Hepatocyte (in vitro differentiated cells): ENCODE data around the gene PIAS1. TPM values are rescaled to one million over a fixed set of nuclear protein-coding genes. Genes with fewer than 3 reads are reported as not detected.

Experiments
- DNase-seq: peaks from one replicate; pipeline ENCODE4 v3.0.0-alpha.2; 2016; ENCODE audit warnings: low spot score
- H2AFZ ChIP-seq: fragments of 200-600 bp; sonication (generic); 2 replicates; pipeline ENCODE4 v1.6.0; 2016; ENCODE audit warnings: antibody characterized with exemption, mild to moderate bottlenecking
- H3K27ac ChIP-seq: fragments of 200-600 bp; sonication (generic); 2 replicates; pipeline ENCODE4 v1.5.1; 2016; ENCODE audit warnings: mild to moderate bottlenecking
- H3K27me3 ChIP-seq: fragments of 200-600 bp; sonication (generic); 2 replicates; pipeline ENCODE4 v1.6.1; 2016
- H3K36me3 ChIP-seq: fragments of 200-600 bp; sonication (generic); replicated peaks from 2 replicates; pipeline ENCODE4 v1.5.1; 2016; ENCODE audit warnings: low read depth; ENCODE audit not compliant: insufficient read depth
- H3K4me1 ChIP-seq: fragments of 200-600 bp; sonication (generic); 2 replicates; pipeline ENCODE4 v1.5.1; 2016; ENCODE audit warnings: mild to moderate bottlenecking, moderate library complexity; ENCODE audit not compliant: insufficient read depth
- H3K4me2 ChIP-seq: fragments of 200-600 bp; sonication (generic); 2 replicates; pipeline ENCODE4 v1.6.0; 2016
- H3K4me3 ChIP-seq: fragments of 200-600 bp; sonication (generic); 2 replicates; pipeline ENCODE4 v1.5.1; 2016; ENCODE audit warnings: mild to moderate bottlenecking
- H3K79me2 ChIP-seq: fragments of 200-600 bp; sonication (generic); 2 replicates; pipeline ENCODE4 v1.6.0; 2017; ENCODE audit warnings: mild to moderate bottlenecking
- H3K9me2 ChIP-seq: fragments of 200-600 bp; sonication (generic); replicated peaks from 2 replicates; pipeline ENCODE4 v1.6.0; 2017; ENCODE audit warnings: mild to moderate bottlenecking; ENCODE audit not compliant: insufficient read depth
- H3K9me3 ChIP-seq: fragments of 200-600 bp; sonication (generic); 2 replicates; pipeline ENCODE4 v1.5.1; 2016; ENCODE audit warnings: low read depth, mild to moderate bottlenecking
- H4K20me1 ChIP-seq: fragments of 200-600 bp; sonication (generic); 2 replicates; pipeline ENCODE4 v1.6.0; 2016; ENCODE audit warnings: mild to moderate bottlenecking; ENCODE audit not compliant: insufficient read depth, poor library complexity, severe bottlenecking
- CTCF ChIP-seq: fragments of 200-600 bp; sonication (generic); IDR thresholded peaks from 2 replicates; pipeline ENCODE4 v1.5.1; 2016; ENCODE audit warnings: antibody characterized with exemption, mild to moderate bottlenecking; ENCODE audit not compliant: poor library complexity
- EZH2 ChIP-seq: fragments of 200-600 bp; sonication (generic); IDR thresholded peaks from 2 replicates; pipeline ENCODE4 v1.6.1; 2016; ENCODE audit warnings: antibody characterized with exemption, mild to moderate bottlenecking, borderline replicate concordance
- EZH2phosphoT487 ChIP-seq: fragments of 200-600 bp; sonication (generic); IDR thresholded peaks from one replicate; pipeline ENCODE4 v1.6.1; 2018; ENCODE audit warnings: antibody characterized with exemption, mild to moderate bottlenecking, low read depth, moderate library complexity; ENCODE audit not compliant: unreplicated experiment, severe bottlenecking
- WGBS: methylation state at CpG from one replicate; pipeline ENCODE4 v1.1.6; 2016; ENCODE audit warnings: low lambda C conversion rate; ENCODE audit errors: missing lambda C conversion rate; 5-methylcytosine and 5-hydroxymethylcytosine counted together
- polyA plus RNA-seq: library from polyadenylated mRNA; unstranded; fragments of >200 nt; fragmentation: Nextera tagmentation; extraction: Ambion mirVana; gene quantifications from 2 replicates; pipeline ENCODE4 v1.2.1, GENCODE V29; 2016
- total RNA-seq: library from RNA; depleted of rRNA; stranded (reverse); fragments of >200 nt; gene quantifications from 2 replicates; pipeline ENCODE4 v1.2.3, GENCODE V29; 2014

PIAS1 gene
- total and polyA plus RNA-seq, 2 experiments from 2014 or later, result 22.6 to 45.4 TPM

DNA sequence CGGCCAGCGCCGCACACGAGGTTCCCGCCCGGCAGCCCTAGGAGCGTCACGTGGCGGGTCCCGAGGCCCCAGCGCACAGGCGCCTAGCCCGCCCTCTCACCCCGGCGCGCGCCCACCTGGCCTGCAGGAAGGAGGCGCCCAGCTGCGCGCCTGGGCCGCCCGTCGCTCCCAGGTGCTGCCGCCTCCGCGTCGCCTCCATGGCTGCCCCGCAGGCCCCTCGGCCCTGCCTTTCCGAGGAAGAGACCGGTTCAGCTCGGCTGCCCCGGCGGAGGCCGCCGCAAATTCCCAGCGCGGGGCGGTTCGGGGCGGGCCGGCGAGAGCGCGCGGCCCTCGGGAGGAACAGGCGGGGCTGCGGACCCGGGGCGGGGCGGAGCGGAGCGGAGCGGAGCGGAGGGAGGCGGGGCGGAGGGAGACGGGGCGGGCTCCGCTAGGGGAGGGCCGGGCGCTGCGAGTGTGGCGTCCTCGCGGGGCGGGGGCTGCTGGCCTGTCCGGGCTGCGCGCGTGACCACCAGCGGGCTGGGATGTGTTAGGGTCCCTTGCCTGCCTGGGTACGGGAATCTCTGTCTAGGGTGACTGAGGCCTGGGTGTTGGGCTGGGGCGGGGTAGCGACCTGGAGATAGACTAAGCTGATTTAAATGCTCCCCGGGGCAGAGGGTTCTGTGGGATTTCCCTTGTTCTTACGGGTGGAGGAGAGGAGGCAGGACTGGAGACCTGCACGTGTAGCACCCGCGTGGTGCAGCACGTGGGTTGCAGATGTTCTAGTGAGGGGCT is 175.5 kb downstream of the PIAS1 start, which contains the start of gene CLN6:
Gene CLN6, minus strand, starts transcription at position 343 of the 771 bp plus-strand sequence. Its CDS starts 144 bp downstream, at position 199.
- H3K4me3 ChIP-seq, result peak within 1 kb of the TSS; percentile 97

DNA sequence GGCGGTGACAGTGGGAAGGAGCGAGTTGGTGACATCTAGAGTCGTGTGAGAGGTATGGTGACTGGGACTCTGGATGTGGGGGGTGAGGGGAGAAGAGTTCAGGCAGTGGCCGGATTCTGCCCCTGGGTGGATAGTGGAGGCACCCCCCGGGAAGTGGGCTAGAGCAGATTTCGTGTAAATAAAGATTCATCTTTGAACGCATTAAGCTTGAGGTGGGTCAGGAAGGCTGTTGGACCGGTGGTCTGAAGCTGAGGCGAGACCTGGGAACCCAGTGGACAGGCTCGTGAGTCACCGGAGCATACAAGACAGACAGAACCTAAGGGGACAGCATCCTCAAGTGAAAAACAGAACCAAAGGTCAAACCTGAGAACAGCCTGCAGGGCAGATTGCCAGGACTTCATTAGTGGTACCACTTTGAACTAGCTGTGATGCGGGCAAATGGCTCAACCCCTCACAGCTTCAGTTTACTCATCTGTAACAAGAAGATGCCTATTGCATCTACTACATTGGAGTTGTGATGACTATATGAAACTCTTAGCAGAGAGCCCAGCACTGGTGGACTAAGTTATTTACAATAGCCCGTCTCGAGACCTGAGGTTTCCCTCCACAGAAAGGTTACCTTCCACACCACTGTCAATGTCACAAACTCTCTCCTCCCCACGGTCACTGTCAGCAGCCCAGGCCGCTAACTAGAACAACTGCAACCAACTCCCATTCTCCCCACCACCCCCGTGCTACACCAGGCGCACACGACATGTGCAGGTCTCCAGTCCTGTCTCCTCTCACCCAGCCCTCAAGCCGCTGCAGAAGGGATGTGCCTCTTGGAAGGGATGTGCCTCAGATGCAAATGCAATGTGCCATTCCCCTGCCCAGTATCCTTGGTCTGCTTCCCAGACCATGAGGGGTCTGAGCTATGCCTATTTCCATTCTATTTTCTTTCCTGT is 176.3 kb downstream of the PIAS1 start:
- H2AFZ ChIP-seq, result peak overlapping the region; percentile 46
- peaks cover 50% of the 10 kb centered on the region for H3K4me1 ChIP-seq
- TF ChIP-seq CTCF, result no peak
- no peak for TF ChIP-seq EZH2phosphoT487
- TF ChIP-seq EZH2, result no peak
- peak overlapping the region; percentile 97 for H3K27ac ChIP-seq
- peaks cover 12% of the 10 kb centered on the region for H4K20me1 ChIP-seq
- DNase-seq, result no peak
- no peaks in the 10 kb centered on the region for H3K27me3 ChIP-seq
- H3K36me3 ChIP-seq, result no peaks in the 10 kb centered on the region
- peaks cover 38% of the 10 kb centered on the region for H3K79me2 ChIP-seq
- H3K4me3 ChIP-seq, result peak overlapping the region; percentile 17
- H3K9me3 ChIP-seq, result no peaks in the 10 kb centered on the region
- peak overlapping the region; percentile 81 for H3K4me2 ChIP-seq
- H3K9me2 ChIP-seq, result no peaks in the 10 kb centered on the region
- WGBS, result 66% methylated on average over 20 of the region's 20 CpGs

More for the DNA sequence above, 175.5 kb downstream of the PIAS1 start, which contains the start of gene CLN6:
- Histone ChIP-seq H3K27me3 (no peaks in the 10 kb centered on the region), H3K27ac (peak within 1 kb of the TSS; percentile 97), H3K79me2 (peaks cover 46% of the 10 kb centered on the region), H4K20me1 (peaks cover 12% of the 10 kb centered on the region), H2AFZ (peak within 1 kb of the TSS; percentile 85), H3K4me1 (peaks cover 50% of the 10 kb centered on the region), H3K9me3 (no peaks in the 10 kb centered on the region), H3K9me2 (no peaks in the 10 kb centered on the region), H3K36me3 (no peaks in the 10 kb centered on the region), H3K4me2 (peak within 1 kb of the TSS; percentile 81)
- DNase-seq, result peak; percentile 93
- under 1% methylated on average over 36 of the region's 82 CpGs for WGBS
- TF ChIP-seq EZH2 (no peak), CTCF (no peak)

DNA sequence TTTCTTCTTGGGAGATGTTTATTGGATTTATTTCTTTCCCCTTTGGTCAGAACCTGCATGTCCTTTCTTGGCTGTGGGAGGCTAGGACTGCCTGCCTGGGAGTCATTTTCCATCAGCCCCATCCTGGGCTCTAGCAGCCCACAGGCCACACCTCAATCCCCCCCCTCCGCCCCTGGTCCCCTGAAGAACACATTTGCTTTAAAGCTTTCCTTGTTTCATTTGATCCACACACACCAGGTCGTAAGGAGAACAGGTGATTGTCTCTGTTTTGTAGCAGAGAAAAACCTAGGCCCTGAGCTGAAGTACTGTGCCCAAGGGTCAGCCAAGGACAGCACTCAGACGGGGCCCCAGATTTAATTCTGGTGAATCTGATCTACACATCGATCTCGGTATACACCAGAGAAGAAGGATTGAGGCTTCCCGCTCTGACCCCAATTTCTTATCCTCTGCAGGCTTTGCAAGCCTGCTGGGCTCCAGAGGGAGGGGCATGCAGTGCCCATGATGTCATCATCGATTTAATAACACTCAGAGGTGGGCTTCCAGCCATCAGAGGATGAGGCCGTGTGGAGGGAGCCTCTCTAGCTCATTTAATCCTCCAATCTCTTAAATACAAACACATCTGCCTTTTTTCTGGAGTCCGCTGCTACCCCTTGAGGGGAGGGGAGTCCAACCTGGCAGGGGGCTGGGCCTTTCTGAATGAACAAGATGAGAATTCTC is 177.1 kb downstream of the PIAS1 start:
- no peak for TF ChIP-seq EZH2
- TF ChIP-seq EZH2phosphoT487, result no peak
- no peak for TF ChIP-seq CTCF
- peaks cover 50% of the 10 kb centered on the region for H3K4me1 ChIP-seq
- H3K4me2 ChIP-seq, result no peak overlapping the region
- H3K27ac ChIP-seq, result no peak overlapping the region
- DNase-seq, result no peak
- no peak overlapping the region for H3K4me3 ChIP-seq
- peaks cover 12% of the 10 kb centered on the region for H4K20me1 ChIP-seq
- H3K9me3 ChIP-seq, result no peaks in the 10 kb centered on the region
- no peaks in the 10 kb centered on the region for H3K36me3 ChIP-seq
- no peak overlapping the region for H2AFZ ChIP-seq
- 73% methylated on average over 9 of the region's 9 CpGs for WGBS
- no peaks in the 10 kb centered on the region for H3K9me2 ChIP-seq
- H3K27me3 ChIP-seq, result no peaks in the 10 kb centered on the region
- peaks cover 29% of the 10 kb centered on the region for H3K79me2 ChIP-seq
